AG10803 (cell line): ENCODE data around the gene DCHS2.

Experiments
- DNase-seq: peaks from one replicate; pipeline ENCODE4 v3.0.0; 2010; ENCODE audit warnings: low read depth
- H3K4me3 ChIP-seq: 2 replicates; pipeline ENCODE4 v1.5.1; 2011; ENCODE audit warnings: mild to moderate bottlenecking, low read length, control low read depth
- CTCF ChIP-seq: conservative IDR thresholded peaks from 2 replicates; pipeline ENCODE4 v1.5.1; 2011; ENCODE audit warnings: mild to moderate bottlenecking, low read length, control low read depth, inconsistent platforms

DCHS2 gene

GRCh38 chr4:154406018-154406795, 85.4 kb downstream of the DCHS2 start:
- no peak for DNase-seq
- no peak for TF ChIP-seq CTCF
- H3K4me3 ChIP-seq, result no peak overlapping the region

GRCh38 chr4:154399259-154399974, 92.2 kb downstream of the DCHS2 start:
- peak; percentile 60 for DNase-seq
- peak overlapping the region; percentile 40 for H3K4me3 ChIP-seq
- TF ChIP-seq CTCF, result peak; percentile 66

- TF ChIP-seq CTCF, result no peak
- DNase-seq, result no peak
- no peak overlapping the region for H3K4me3 ChIP-seq
Measured at GRCh38 chr4:154390324-154390723, 101.3 kb downstream of the DCHS2 start.

GRCh38 chr4:154389148-154389547, 102.5 kb downstream of the DCHS2 start:
- TF ChIP-seq CTCF, result no peak
- DNase-seq, result no peak
- no peak overlapping the region for H3K4me3 ChIP-seq

- DNase-seq, result no peak
- no peak for TF ChIP-seq CTCF
- no peak overlapping the region for H3K4me3 ChIP-seq
Measured at GRCh38 chr4:154384012-154384411, 107.6 kb downstream of the DCHS2 start.

- no peak for TF ChIP-seq CTCF
- no peak for DNase-seq
- H3K4me3 ChIP-seq, result no peak overlapping the region
Measured at GRCh38 chr4:154376486-154376885, 115.1 kb downstream of the DCHS2 start.

- TF ChIP-seq CTCF, result no peak
- no peak overlapping the region for H3K4me3 ChIP-seq
- no peak for DNase-seq
Measured at GRCh38 chr4:154368060-154368459, 123.5 kb downstream of the DCHS2 start.
